GM19395 (cell line): ENCODE measurements around the gene ZDHHC18.
"Not testable (repeated sequence)": the region's sequence is repeated elsewhere in the genome, so short reads cannot be mapped to it uniquely, and the experiment has no call there.

ENCODE experiments used
- ATAC-seq: cut with Tn5 transposase; IDR thresholded peaks from one replicate; pipeline ENCODE4 v1.9.1; 2021; ENCODE audit warnings: mild to moderate bottlenecking, moderate library complexity; ENCODE audit not compliant: unreplicated experiment

The ZDHHC18 gene

DNA sequence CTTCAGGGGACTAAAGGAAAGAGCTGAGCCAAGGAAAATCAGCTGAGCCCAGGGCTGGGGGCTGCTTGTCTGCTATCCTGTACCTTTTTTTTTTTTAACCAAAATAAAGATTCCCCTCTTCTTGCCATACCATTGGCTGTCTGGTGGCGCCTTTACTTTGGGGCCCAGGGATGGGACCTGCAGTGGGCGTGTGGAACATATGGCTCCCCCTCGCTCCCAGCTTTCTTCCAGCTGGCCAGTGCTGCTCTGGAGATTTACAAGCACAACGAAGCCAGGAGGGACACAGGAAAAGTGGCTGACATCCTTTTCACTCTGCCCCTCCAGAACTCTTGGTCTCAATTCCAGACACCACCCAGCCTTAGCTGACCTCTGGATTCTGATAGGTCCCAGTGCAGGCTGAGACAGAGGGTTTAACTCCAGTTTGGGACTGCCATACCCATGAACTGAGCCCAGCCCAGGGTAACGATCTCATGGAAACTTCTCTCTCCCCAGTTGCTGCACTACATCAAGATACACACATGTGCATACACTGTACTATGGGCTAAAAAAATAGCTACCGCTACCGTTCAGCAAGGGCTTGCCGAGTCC, 31.1 kb downstream of the ZDHHC18 start:
- ATAC-seq = no peak

GRCh38 chr1:26858160-26858559, 31.7 kb downstream of the ZDHHC18 start:
- no peak for ATAC-seq

DNA sequence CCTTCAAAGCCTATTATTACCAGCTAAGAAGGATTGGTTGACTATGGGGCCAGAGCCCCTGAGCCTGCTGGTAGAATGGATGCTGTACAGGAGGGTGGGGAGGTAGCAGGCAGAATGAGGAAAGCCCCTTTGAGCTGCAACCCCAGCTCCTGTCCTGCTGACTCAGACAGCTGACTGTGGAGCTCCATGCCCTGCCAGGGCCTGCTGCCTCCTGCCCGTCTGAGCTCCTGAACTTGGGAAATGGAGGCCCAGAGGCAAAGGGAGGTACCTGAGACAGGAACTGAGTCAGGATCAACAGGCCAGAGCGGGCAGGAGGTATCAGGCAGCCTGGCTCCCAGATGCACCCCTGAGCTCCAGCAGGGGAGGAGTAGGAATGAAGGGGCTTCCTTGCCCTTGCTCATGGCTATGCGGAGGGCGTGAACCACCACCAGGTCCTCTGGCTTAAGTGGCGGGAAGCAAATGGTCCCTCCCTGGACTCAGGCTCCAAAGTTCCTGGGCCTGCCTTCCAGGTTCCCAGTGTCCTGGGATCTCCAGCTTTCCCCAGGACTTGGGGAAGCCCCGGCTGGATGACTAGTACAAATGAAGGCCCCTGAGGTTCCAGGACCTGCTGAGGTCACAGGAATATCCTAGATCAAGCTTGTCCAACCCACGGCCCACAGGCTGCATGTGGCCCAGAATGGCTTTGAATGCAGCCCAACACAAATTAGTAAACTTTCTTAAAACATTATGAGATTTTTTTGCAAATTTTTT, 32.6 kb downstream of the ZDHHC18 start:
- ATAC-seq = no peak

DNA sequence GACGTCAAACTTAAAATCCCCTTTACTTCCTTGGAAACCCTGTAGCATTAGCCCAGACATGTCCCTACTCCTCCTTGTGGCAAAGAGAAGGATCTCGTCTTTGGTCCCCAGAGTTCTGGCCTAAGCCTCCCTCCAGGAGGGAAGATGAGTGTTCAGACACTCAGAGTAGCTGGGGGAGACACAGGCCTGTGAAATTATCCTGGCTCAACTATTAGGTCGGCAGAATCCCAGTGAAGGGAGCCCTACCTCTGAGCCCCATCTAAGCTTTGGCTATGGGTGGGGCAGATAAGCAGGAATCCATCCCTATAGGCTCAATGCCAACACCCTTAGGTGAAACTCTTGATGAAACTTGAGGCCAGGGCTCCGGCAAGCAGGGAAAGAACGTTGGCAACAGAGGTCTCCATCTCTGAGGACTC, 34.8 kb downstream of the ZDHHC18 start:
- ATAC-seq = no peak

GRCh38 chr1:26861889-26862378, 35.4 kb downstream of the ZDHHC18 start:
- no peak for ATAC-seq

- no peak for ATAC-seq
Observed at GRCh38 chr1:26862781-26863684, 36.5 kb downstream of the ZDHHC18 start, which contains the start of gene SFN. TSS of gene SFN (plus strand) at chr1:26863149. CDS start at chr1:26863213, 64 bp downstream.

DNA sequence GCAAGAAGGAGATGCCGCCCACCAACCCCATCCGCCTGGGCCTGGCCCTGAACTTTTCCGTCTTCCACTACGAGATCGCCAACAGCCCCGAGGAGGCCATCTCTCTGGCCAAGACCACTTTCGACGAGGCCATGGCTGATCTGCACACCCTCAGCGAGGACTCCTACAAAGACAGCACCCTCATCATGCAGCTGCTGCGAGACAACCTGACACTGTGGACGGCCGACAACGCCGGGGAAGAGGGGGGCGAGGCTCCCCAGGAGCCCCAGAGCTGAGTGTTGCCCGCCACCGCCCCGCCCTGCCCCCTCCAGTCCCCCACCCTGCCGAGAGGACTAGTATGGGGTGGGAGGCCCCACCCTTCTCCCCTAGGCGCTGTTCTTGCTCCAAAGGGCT, 37.2 kb downstream of the ZDHHC18 start:
- ATAC-seq = no peak

DNA sequence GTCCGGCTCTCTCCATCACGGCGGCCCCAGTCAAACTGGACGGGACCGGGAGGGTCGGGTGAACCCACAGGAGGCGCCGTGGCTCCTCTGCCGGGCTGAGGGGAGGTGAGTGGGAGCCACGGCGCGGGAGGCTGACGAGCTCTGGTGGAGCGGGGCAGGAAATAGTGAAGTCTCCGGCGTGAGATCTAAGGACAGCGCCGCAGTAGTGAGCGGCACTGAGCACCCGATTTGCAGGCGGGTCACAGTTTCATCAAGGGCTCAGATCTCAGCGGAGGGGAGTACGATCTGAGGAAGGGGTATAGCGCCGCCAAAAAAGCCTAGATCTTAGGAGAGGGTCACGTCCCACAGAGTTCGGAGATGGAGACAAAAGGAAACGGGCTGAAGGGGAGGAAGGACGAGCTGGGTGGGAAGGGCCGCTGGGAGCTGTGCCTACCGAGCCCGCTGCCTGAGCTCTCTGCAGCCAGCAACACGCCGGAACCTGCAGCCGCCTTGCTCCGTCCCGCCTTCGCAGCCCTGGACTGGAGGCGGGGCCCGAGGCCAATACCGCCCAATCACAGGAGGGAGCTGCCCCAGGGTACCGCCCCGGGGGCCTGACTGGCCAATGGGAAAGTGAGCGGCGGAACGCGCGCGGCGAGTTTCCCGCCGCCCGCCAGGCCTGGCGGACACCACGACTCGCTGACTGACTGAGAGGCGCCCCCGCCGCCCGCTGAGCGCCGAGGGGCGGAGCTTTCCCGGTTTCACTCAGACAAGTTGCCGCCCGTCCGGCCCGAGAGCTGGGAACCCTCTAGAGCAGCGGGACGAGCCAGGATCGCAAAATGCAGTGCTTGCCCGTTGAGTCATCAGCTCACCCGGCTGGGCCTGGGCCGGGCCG, 38.4 kb downstream of the ZDHHC18 start:
- peak; percentile 86 for ATAC-seq

GRCh38 chr1:26873097-26873496, 46.6 kb downstream of the ZDHHC18 start:
- not testable (repeated sequence) for ATAC-seq

DNA sequence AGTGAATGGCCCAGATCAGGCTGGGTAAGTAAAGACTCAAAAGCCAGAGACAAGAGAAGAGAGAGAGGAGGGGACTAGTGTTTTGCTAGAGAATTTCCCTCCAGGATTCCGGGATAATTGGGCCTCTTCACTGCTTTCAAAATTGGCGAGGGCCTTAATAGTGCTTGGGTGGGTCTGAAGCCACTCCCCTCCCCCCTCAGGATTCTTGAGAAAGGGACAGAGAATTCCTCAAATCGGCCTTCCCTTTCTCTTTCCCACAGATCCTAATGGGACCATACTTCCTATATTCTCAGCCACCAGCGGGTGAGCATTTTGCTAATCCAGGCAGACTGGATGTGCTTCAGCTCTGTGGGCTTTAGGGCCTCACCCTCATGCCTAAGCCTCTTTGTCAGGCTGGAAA, 48.4 kb downstream of the ZDHHC18 start:
- no peak for ATAC-seq

GRCh38 chr1:26877326-26877725, 50.8 kb downstream of the ZDHHC18 start:
- ATAC-seq = no peak

DNA sequence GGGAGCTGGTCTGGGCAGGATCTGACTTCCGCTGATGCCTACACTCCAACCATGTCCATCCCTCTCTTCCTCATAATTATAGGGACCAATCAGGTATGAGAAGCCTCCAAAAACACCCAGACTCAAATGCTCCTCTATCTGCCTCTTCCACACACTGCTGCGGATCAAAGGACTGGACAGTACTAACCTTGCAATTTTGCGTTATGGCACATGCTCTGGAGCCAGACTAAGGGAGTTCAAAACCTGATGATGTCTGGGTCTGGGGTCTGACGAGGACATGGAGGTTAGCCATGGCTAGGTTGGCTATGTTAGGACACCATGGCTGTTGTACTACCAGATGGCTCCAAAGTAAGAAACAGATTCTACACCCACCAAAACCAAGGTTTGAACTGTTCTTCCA, 53.3 kb downstream of the ZDHHC18 start:
- ATAC-seq = no peak

GRCh38 chr1:26881611-26882010, 55.1 kb downstream of the ZDHHC18 start:
- not testable (repeated sequence) for ATAC-seq

DNA sequence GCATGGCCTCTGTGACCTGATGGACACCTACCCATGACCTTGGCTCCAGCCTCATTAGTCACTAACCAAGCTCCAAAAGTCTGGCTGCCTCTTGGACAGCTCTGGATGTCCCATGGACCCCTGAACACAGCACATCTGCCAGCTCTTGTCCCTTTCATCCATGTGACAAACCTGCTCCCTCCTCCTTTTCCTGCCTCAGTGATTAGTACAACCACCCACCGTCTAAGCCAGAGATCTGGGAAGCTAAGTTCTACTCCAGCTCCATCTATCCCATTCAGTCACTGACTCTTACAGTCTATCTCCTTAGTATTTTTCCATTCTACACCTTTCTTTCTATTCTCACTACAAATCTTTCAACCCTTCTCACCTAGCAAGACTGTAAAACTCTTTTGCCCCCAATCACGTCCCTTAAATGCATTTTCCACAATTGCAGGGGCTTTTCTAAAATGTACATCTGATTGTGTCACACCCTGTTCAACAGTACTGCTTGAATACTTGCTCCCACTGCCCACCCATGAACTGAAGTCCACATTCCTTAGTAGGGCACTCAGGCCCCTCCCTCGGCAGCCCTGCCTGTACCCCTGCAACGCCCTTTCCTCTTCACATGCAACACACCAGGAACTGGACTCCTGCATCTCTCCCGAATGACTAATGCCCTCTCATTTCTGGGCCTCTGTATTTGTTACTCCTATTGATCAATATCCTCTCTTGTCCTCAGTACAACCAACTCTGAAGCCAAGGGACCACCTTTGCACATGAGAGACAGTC, 56.4 kb downstream of the ZDHHC18 start:
- ATAC-seq = no peak

DNA sequence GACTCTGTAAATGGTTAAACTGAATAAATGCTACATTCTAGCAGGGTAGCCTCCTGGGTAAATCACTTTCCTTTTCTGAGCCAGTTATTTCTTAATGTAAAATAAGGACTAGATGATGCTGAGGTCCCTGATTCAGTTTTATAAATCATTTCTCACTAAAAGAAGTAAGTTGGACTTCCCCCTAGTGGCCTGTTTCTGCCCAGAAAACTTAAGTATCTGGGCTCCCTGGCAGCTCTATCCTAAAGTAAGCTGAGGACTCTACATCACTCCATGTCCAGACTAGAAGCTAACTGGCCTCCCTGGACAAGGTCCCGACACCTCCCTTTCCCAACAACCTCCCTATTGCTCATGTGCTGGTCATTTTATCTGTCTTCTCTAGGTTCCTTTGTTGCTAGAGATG, 60.6 kb downstream of the ZDHHC18 start:
- ATAC-seq = no peak

DNA sequence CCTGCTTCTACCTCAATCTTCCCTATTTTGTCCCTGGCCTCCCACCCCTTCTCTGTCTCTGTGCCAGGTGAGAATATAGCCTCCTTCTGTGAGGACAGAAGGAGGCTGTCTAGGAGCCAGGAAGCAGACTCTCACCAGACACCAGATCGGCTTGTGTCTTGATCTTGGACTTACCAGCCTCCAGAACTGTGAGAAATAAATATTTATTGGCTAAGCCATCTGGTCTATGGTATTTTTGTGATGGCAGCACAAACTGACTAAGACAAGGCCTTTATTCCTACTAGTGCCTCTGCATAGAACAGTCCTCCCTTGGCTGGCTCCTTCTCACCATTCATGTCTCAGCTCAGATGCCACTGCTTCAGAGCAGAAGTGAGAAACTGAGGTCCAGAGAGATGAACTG, 61.7 kb downstream of the ZDHHC18 start:
- ATAC-seq = no peak

GRCh38 chr1:26889551-26890466, 63.3 kb downstream of the ZDHHC18 start, which contains the start of gene GPN2:
TSS of gene GPN2 (minus strand) at chr1:26890283. CDS start at chr1:26890096, 187 bp downstream.
- peak; percentile 88 for ATAC-seq

DNA sequence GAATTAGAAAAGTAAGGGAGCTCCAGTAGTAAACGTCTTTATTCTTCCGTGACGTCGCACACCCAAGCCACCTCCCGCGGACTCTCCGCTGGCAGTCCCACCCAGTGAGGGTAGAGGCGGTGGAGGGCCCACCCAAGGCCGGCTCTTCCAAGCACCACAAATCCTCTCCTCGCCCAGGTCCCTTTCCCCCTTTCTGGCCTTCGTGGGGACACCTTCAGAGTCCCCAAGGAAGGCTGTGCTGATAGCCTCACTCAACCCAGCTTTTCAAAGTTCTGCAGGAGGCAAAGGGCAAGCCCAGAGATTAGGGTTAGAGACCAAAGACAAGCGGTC, 63.9 kb downstream of the ZDHHC18 start:
- peak; percentile 26 for ATAC-seq

DNA sequence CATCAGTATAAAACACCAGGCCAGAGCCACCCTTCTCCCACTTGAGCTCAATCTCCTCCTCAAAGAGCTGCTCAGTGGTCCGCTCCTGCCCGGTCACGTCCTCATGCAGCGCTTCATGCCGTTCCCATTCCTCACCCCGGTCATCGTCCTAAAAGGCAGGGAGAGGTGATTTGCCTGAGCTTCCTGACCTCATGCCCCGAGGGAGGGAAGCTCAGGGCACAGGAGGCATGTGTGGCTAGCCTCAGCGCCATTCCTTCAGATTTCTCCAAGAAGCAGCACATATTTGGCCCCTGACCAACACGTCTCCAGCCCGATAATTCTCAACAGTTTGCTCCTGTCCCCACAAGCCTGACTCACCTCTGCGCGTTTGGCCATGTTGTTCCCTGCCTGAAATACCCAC, 67.8 kb downstream of the ZDHHC18 start:
- no peak for ATAC-seq
